Mesendoderm (in vitro differentiated cells): ENCODE data around the gene RGS10.

Experiments
- DNase-seq: peaks from one replicate; pipeline ENCODE4 v3.0.0; 2013
- H2AK5ac ChIP-seq: 2 replicates; pipeline ENCODE4 v1.6.1; 2013; ENCODE audit warnings: low read length, inconsistent platforms
- H2BK120ac ChIP-seq: 2 replicates; pipeline ENCODE4 v1.6.1; 2013; ENCODE audit warnings: low read depth, mild to moderate bottlenecking, low read length, moderate library complexity, mixed read lengths
- H2BK15ac ChIP-seq: replicated peaks from 2 replicates; pipeline ENCODE4 v1.6.1; 2013; ENCODE audit warnings: low read depth, mild to moderate bottlenecking, moderate library complexity
- H2BK5ac ChIP-seq: 2 replicates; pipeline ENCODE4 v1.6.1; 2013; ENCODE audit warnings: low read length, inconsistent platforms
- H3K18ac ChIP-seq: 2 replicates; pipeline ENCODE4 v1.6.1; 2013; ENCODE audit warnings: mild to moderate bottlenecking, low read length, mixed read lengths
- H3K23ac ChIP-seq: one replicate; pipeline ENCODE4 v1.6.1; 2013; ENCODE audit warnings: low read length
- H3K27ac ChIP-seq: 2 replicates; pipeline ENCODE4 v1.5.1; 2013; ENCODE audit warnings: low read depth, mild to moderate bottlenecking, inconsistent platforms, low read length, moderate library complexity
- H3K27me3 ChIP-seq: 2 replicates; pipeline ENCODE4 v1.6.1; 2013; ENCODE audit warnings: low read length, control low read depth, mild to moderate bottlenecking, inconsistent platforms; ENCODE audit not compliant: insufficient read depth, poor library complexity
- H3K36me3 ChIP-seq: 2 replicates; pipeline ENCODE4 v1.6.1; 2013; ENCODE audit warnings: low read length, inconsistent platforms; ENCODE audit not compliant: control insufficient read depth, insufficient read depth
- H3K4ac ChIP-seq: one replicate; pipeline ENCODE4 v1.6.1; 2013; ENCODE audit warnings: low read depth, mild to moderate bottlenecking, low read length, moderate library complexity
- H3K4me1 ChIP-seq: 2 replicates; pipeline ENCODE4 v1.6.1; 2013; ENCODE audit warnings: low read depth, low read length, inconsistent platforms; ENCODE audit not compliant: control insufficient read depth
- H3K4me2 ChIP-seq: 2 replicates; pipeline ENCODE4 v1.6.1; 2013; ENCODE audit warnings: low read length
- H3K4me3 ChIP-seq: 2 replicates; pipeline ENCODE4 v1.5.1; 2013; ENCODE audit warnings: mild to moderate bottlenecking, low read length
- H3K56ac ChIP-seq: one replicate; pipeline ENCODE4 v1.6.1; 2013; ENCODE audit warnings: low read length
- H3K79me1 ChIP-seq: 2 replicates; pipeline ENCODE4 v1.6.1; 2013; ENCODE audit warnings: low read length, inconsistent platforms
- H3K79me2 ChIP-seq: 2 replicates; pipeline ENCODE4 v1.6.1; 2013; ENCODE audit warnings: mild to moderate bottlenecking, low read length; ENCODE audit not compliant: control insufficient read depth, insufficient read depth
- H3K9ac ChIP-seq: 2 replicates; pipeline ENCODE4 v1.6.1; 2013; ENCODE audit warnings: low read length, inconsistent platforms
- H4K5ac ChIP-seq: one replicate; pipeline ENCODE4 v1.6.1; 2013; ENCODE audit warnings: low read length
- H4K8ac ChIP-seq: one replicate; pipeline ENCODE4 v1.6.1; 2013; ENCODE audit warnings: low read depth, mild to moderate bottlenecking, control low read depth, low read length, moderate library complexity
- WGBS: extraction: QIAGEN DNeasy Blood & Tissue Kit; methylation state at CpG from one replicate; pipeline ENCODE4 v1.1.7; 2013; ENCODE audit warnings: low lambda C conversion rate, missing lambda C conversion rate; ENCODE audit not compliant: insufficient coverage; ENCODE audit errors: extremely low coverage; 5-methylcytosine and 5-hydroxymethylcytosine counted together

RGS10 gene

DNA sequence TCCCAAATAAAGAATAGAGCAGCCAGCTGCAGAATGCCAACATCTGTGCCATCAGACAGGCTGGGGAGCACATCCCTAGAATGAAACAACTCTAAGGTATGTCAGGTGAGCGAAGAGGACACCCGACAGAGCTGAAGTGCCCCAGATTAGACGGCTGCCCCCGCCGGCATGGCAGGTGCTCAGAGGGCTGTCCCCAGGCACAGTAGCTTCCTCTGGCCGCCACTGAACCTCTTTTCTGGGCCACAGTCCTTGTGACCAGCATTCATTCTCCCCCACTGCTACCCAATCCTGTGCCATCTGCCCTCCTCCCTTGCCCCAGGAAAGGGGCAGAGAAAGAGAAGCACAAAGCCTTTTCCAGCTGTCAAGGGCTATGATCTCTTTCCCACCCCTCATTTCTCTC lies 41.7 kb downstream of the RGS10 start:
- no peaks in the 10 kb centered on the region for H3K79me1 ChIP-seq
- H3K27ac ChIP-seq = no peak overlapping the region
- H2BK5ac ChIP-seq = no peak overlapping the region
- no peak overlapping the region for H4K8ac ChIP-seq
- no peak overlapping the region for H2AK5ac ChIP-seq
- peaks cover 6% of the 10 kb centered on the region for H3K4me1 ChIP-seq
- WGBS = no CpG with 5 or more reads among the region's 6 CpGs
- no peaks in the 10 kb centered on the region for H3K36me3 ChIP-seq
- no peaks in the 10 kb centered on the region for H3K79me2 ChIP-seq
- no peaks in the 10 kb centered on the region for H3K27me3 ChIP-seq
- no peak overlapping the region for H3K4me2 ChIP-seq
- no peak overlapping the region for H2BK120ac ChIP-seq
- no peak overlapping the region for H2BK15ac ChIP-seq
- no peak for DNase-seq
- H3K18ac ChIP-seq = no peak overlapping the region
- no peak overlapping the region for H3K4me3 ChIP-seq
- H3K23ac ChIP-seq = no peak overlapping the region
- H4K5ac ChIP-seq = no peak overlapping the region
- H3K9ac ChIP-seq = no peak overlapping the region
- H3K56ac ChIP-seq = no peak overlapping the region
- no peak overlapping the region for H3K4ac ChIP-seq

DNA sequence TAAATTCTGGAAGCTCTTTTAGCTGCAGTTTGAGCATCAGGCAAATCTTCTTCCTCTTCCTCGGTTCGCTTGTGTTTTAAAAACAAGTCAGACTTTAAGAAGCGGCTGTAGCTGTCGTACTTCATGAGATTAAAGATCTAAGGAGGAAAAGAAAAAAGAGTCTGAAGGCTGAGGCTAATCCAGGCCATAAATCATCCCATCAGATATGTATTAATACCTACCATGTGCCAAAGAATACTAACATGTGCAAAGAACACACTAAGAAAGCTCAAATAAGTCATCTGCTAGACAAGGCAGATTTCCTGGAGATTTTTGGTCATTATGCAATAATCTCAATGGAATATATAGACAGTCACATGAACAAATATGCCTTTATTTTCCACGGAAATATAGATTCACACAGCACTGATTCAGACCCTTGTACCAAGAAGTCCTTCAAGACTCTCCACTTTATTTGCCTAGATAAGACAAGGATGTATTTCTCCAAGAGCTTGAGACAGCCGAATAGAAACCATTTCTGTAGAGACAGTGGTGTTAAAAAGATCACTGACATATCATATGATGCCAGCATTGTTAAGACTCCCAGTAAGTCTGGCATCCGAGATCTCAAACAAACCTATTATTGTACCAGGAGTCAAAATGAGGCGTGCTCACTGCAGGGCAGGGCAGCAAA lies 42.3 kb downstream of the RGS10 start:
- H3K4me2 ChIP-seq = no peak overlapping the region
- no peaks in the 10 kb centered on the region for H3K79me2 ChIP-seq
- H3K36me3 ChIP-seq = no peaks in the 10 kb centered on the region
- no peak overlapping the region for H3K56ac ChIP-seq
- no peak overlapping the region for H3K27ac ChIP-seq
- H2BK15ac ChIP-seq = no peak overlapping the region
- no peak overlapping the region for H3K4me3 ChIP-seq
- no peak overlapping the region for H2BK120ac ChIP-seq
- no CpG with 5 or more reads among the region's 8 CpGs for whole genome bisulfite sequencing
- H3K4me1 ChIP-seq = peaks cover 6% of the 10 kb centered on the region
- no peaks in the 10 kb centered on the region for H3K27me3 ChIP-seq
- no peak overlapping the region for H3K18ac ChIP-seq
- no peak for DNase-seq
- no peak overlapping the region for H3K9ac ChIP-seq
- H2AK5ac ChIP-seq = no peak overlapping the region
- H2BK5ac ChIP-seq = no peak overlapping the region
- no peak overlapping the region for H4K8ac ChIP-seq
- H3K4ac ChIP-seq = no peak overlapping the region
- no peaks in the 10 kb centered on the region for H3K79me1 ChIP-seq
- no peak overlapping the region for H3K23ac ChIP-seq
- H4K5ac ChIP-seq = no peak overlapping the region

DNA sequence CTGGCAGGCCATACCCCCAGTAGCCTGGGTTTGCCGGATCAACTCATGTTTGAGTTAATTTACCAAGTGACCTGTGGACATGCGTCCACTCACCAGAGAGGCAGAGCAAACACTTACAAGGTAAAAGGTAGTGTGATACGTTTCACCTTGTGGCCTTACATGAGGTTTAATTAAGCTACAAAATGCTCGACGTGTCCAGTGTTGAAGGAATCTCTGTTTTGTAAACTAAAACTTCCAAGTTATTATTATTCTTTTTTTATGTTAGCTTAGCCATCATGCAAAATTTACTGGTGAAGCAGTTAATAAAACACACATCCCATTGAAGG lies 42.9 kb downstream of the RGS10 start:
- H3K27me3 ChIP-seq = no peaks in the 10 kb centered on the region
- H3K4me2 ChIP-seq = no peak overlapping the region
- no peaks in the 10 kb centered on the region for H3K79me2 ChIP-seq
- H2BK15ac ChIP-seq = no peak overlapping the region
- no peak overlapping the region for H3K27ac ChIP-seq
- DNase-seq = no peak
- H3K4me3 ChIP-seq = no peak overlapping the region
- no peak overlapping the region for H4K5ac ChIP-seq
- H3K4ac ChIP-seq = no peak overlapping the region
- no peak overlapping the region for H3K56ac ChIP-seq
- H3K18ac ChIP-seq = no peak overlapping the region
- H2AK5ac ChIP-seq = no peak overlapping the region
- H3K4me1 ChIP-seq = peaks cover 6% of the 10 kb centered on the region
- H3K23ac ChIP-seq = no peak overlapping the region
- no peak overlapping the region for H2BK5ac ChIP-seq
- H3K36me3 ChIP-seq = no peaks in the 10 kb centered on the region
- WGBS = no CpG with 5 or more reads among the region's 5 CpGs
- H3K79me1 ChIP-seq = no peaks in the 10 kb centered on the region
- H2BK120ac ChIP-seq = no peak overlapping the region
- no peak overlapping the region for H3K9ac ChIP-seq
- no peak overlapping the region for H4K8ac ChIP-seq

DNA sequence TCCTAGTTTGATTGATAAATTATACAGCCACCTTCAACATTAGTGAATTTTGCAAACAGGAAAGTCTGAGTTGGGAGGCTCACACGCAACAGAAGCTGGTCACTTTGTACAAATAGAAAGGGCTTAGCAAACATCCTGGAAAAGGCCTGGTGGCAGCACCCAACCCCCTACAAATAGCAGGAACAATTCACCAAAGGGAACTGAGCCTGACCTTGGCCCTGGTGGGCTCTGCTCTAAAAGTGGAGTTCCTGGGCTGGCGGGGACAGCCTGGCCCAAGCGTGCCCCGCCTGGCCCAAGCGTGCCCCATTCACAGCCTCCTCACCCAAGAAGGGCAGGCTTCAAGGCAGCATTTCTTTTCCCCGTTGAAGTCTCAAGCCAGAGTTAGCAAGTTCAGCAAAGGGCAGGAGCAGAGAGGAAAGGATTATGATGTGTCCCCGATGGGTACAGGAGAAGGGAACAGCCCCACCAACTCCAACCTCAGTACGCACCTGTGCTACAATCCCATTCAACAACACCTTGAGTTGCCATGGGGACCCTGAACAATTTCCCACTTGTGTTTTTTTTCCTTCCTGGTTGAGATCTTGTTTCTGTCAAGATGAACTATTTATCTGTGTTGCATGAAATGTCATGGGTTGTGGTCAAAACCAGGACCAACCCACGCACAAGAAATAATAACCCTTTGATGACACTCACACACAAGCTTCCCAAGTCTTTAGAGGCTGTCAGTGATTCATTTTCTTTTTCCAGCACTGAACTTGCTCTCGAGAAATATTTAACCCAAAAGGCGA lies 43.4 kb downstream of the RGS10 start:
- no peaks in the 10 kb centered on the region for H3K79me1 ChIP-seq
- H3K18ac ChIP-seq = no peak overlapping the region
- no peak for DNase-seq
- no peak overlapping the region for H3K27ac ChIP-seq
- H3K9ac ChIP-seq = no peak overlapping the region
- no peaks in the 10 kb centered on the region for H3K36me3 ChIP-seq
- no CpG with 5 or more reads among the region's 11 CpGs for WGBS
- H3K4ac ChIP-seq = no peak overlapping the region
- no peak overlapping the region for H3K56ac ChIP-seq
- H4K5ac ChIP-seq = no peak overlapping the region
- H2BK5ac ChIP-seq = no peak overlapping the region
- H3K27me3 ChIP-seq = no peaks in the 10 kb centered on the region
- no peak overlapping the region for H2BK15ac ChIP-seq
- H3K4me2 ChIP-seq = no peak overlapping the region
- H3K4me1 ChIP-seq = peaks cover 6% of the 10 kb centered on the region
- no peak overlapping the region for H3K4me3 ChIP-seq
- H2BK120ac ChIP-seq = no peak overlapping the region
- H3K79me2 ChIP-seq = no peaks in the 10 kb centered on the region
- H3K23ac ChIP-seq = no peak overlapping the region
- no peak overlapping the region for H4K8ac ChIP-seq
- H2AK5ac ChIP-seq = no peak overlapping the region

DNA sequence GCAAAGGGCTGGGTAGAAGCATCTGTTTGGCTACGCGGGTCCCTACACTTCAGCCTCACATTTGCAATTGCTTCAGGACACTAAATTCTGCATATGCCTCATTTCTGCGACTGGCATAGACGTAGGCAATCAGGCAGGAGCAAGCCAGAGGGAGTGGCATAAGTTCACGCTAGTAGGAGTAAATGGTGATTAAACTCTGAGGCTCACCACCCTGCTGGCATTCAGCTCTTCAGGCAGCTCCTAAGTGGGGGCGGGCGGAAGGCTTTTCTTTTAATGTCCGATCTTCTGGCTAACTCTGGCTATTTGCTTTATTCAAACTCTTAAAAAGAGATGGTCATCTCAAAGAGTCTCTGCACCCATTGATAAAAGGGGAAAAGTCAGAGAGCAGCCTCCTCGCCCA lies 45.3 kb downstream of the RGS10 start:
- no peak overlapping the region for H3K4ac ChIP-seq
- H4K5ac ChIP-seq = no peak overlapping the region
- H2BK120ac ChIP-seq = no peak overlapping the region
- no peak overlapping the region for H3K56ac ChIP-seq
- no CpG with 5 or more reads among the region's 9 CpGs for WGBS
- no peaks in the 10 kb centered on the region for H3K79me1 ChIP-seq
- no peak overlapping the region for H2BK15ac ChIP-seq
- no peak for DNase-seq
- H3K23ac ChIP-seq = no peak overlapping the region
- no peaks in the 10 kb centered on the region for H3K36me3 ChIP-seq
- H3K27me3 ChIP-seq = no peaks in the 10 kb centered on the region
- H2BK5ac ChIP-seq = no peak overlapping the region
- H3K27ac ChIP-seq = no peak overlapping the region
- H3K4me2 ChIP-seq = no peak overlapping the region
- no peak overlapping the region for H3K18ac ChIP-seq
- no peak overlapping the region for H4K8ac ChIP-seq
- H3K9ac ChIP-seq = no peak overlapping the region
- peaks cover under 1% of the 10 kb centered on the region for H3K4me1 ChIP-seq
- H2AK5ac ChIP-seq = no peak overlapping the region
- no peak overlapping the region for H3K4me3 ChIP-seq
- no peaks in the 10 kb centered on the region for H3K79me2 ChIP-seq
